HG03025 (cell line): ENCODE results near the gene BMP7.
"Not testable (repeated sequence)": the region's sequence is repeated elsewhere in the genome, so short reads cannot be mapped to it uniquely, and the experiment has no call there.

Source experiments
- ATAC-seq: cut with Tn5 transposase; IDR thresholded peaks from one replicate; pipeline ENCODE4 v1.9.1; 2021; ENCODE audit warnings: mild to moderate bottlenecking, moderate library complexity; ENCODE audit not compliant: unreplicated experiment, low FRiP score

BMP7 gene

DNA sequence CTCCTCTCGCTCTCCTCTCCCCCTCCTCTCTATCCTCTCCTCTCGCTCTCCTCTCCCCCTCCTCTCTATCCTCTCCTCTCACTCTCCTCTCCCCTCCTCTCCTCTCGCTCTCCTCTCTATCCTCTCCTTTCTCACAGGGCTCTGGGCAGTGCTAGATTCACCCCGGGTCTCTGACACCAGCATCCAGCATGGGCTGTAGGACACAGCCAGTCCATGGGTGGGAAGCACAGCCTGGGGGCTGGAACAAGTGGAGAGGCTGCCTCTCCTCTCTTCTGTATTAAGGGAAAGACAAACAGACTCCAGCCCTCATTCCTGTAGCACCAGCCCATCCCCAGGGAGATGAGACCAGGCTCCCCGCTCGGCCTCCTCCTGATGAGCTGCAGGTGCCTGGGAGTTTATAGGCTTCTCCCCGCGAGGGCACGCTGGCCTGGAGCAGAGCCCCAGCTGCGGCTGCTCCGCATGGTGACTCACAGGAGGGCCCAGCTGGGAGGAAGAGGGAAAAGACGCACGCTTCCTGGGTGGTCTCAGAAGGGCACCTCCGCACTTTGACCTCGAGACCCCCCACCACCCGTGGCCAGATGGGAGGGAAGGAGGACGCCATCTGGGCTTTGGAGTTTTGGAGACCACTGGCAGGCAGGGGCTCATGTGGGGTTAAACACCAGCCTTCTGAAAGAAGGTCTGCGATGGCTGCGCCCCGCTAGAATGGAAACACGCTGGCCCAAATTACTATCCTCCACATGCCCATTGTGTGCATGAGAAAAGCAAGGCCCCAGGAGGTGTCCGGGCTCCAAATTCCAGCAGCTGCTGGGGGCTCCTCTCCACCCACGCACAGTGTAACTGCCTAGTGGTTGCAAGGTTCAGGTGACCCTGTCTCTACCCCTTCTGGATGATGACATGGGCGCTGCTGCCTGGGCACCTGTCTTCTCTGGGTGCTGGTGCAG lies 68.0 kb downstream of the BMP7 start:
- ATAC-seq: no peak

GRCh38 chr20:57197352-57198131 lies 68.9 kb downstream of the BMP7 start:
- no peak for ATAC-seq

DNA sequence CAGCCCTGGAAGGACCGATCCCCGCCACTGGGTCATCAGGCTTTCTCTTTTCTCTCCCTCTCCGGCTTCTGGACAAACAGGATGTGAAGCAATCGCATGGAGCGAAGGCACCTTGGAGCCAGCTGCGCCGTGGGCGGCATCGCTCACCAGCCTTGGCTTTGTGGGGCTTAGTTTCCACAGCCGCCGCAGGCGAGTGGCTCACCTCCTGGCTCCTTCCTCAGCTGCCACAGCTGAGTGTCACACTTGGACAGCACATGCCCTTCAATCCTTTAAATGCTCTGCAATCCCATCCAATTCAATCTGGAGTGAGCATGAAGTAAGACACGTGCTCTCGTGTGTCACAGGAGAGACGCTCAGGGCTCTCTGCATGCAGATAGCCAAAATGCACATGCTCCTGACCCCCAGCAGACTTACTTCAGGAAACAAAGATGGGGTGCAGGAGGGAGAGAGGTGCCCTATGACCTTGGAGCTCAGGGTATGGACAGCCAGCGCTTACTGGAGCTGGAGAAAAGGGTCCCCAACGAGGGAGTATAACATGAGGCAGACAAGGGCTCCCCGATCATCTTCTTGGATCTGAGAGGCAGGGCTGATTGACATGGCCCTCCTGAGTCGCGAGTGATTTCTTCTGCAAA lies 70.9 kb downstream of the BMP7 start:
- no peak for ATAC-seq

DNA sequence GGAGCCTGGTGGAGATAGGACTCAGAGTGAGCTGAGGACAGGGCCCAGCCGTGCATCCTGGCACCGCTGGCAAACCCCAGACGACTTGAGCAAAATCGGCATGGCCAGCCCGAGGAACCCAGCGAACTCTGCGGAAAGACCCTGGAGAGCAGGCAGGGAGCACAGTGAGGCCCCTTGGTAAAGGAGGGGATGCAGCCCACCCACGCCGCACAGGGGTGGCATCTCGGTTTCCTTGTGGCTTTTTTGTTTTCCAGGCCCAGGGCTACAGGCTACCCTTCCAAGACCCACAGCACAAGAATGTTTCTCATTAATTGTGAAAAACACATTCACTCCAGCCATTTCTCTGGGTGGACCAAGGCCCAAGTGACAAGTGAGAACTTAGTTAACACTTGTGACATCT lies 71.4 kb downstream of the BMP7 start:
- ATAC-seq: no peak

GRCh38 chr20:57194154-57194553 lies 72.3 kb downstream of the BMP7 start:
- no peak for ATAC-seq

GRCh38 chr20:57193094-57193493 lies 73.3 kb downstream of the BMP7 start:
- ATAC-seq: no peak

DNA sequence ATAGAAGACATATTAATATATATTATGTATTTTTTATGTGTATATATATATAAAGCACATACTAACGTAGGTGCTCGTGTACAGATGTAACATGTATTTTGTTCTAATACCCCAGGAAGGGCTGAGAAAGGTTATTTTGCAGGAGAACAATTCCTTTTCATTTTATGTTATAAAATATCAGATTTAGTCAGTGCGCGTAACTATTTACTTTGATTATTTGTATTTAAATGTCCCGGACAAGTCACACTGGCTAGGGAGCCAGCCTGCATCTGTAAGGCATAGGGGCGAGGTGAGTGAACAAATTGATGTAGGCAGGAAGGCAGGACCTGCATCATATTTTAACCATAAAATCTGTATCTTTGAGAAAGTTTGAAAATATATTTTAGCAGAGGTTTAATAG lies 74.1 kb downstream of the BMP7 start:
- ATAC-seq: no peak

DNA sequence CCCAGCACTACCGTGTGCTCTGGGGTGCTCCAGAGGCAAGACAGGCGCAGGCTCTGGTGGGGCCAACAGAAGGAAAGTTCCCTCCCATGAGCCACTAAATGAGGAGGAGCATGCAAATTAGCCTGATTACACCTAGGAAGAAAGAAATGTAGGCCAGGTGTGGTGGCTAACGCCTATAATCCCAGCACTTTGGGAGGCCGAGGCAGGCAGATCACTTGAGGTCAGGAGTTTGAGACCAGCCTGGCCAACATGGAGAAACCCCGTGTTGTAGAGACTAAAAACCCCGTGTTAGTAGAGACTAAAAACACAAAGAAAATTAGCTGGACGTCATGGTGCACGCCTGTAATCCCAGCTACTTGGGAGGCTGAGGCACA lies 75.2 kb downstream of the BMP7 start:
- ATAC-seq: not testable (repeated sequence)

- ATAC-seq: no peak
Observed at GRCh38 chr20:57190536-57191264, 75.7 kb downstream of the BMP7 start.

- no peak for ATAC-seq
Observed at GRCh38 chr20:57189713-57190112, 76.7 kb downstream of the BMP7 start.

- ATAC-seq: no peak
Observed at GRCh38 chr20:57188576-57189079, 77.8 kb downstream of the BMP7 start.

DNA sequence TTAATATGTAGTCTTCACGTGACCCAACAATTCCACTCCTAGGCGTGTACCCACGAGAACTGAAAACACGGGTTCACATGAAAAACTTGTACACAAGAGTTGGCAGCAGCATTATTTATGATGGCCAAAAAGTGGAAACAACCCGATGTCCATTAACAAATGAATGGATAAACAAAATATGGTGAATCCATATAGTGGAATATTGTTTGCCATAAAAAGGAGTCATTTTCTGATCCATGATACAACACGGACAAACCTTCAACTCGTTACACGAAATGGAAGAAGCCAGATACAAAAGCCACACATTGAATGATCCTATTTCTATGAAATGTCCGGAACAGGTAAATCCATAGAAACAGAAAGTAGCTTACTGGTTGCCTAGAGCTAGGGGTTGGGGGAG lies 78.4 kb downstream of the BMP7 start:
- ATAC-seq: no peak

GRCh38 chr20:57187068-57187634 lies 79.3 kb downstream of the BMP7 start:
- ATAC-seq: no peak

GRCh38 chr20:57186192-57186591 lies 80.2 kb downstream of the BMP7 start:
- ATAC-seq: no peak

GRCh38 chr20:57185188-57185743 lies 81.2 kb downstream of the BMP7 start:
- no peak for ATAC-seq

DNA sequence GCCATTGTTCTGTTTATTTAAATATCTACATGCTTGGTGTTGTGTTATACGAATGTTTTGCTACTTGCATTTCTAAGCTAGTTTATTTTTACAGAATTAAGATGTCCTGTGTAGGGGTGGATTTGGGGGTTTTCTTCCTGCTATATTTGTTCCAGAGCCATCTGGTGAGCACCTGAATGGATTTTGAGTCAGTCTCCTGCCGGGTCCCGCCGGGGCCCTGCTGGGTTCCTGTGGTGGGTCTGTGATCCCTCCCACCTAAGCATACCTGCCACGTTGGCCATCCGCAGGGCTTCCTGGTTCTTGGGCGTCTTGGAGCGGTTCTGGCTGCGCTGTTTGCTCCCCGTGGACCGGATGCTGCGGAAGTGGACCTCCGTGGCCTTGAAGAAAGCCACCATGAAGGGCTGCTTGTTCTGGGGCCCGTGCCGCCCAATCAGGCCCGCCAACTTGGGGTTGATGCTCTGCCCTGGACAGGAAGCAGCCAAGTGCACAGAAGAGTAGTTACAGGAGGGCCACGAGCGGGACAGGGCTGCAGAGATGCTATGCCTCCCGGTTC lies 82.9 kb downstream of the BMP7 start:
- ATAC-seq: no peak

DNA sequence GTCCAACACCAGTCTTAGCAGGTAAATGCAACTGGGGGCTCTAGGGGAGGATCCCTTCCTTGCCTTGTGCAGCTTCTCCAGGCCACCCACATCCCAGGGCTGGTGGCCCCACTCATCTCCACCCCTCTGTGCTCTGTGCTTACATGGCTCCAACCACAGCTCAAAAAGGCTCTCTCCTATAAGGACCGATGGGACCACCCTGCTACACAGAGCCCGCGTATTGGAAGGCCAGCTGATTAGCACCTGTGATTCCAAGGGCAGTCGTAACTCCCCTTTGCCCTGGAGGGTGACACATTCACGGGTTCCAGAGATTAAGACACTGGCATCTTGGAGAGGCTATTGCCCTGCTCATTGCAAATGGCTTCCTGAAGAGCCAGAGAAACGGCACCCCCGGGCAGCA lies 84.8 kb downstream of the BMP7 start:
- no peak for ATAC-seq

DNA sequence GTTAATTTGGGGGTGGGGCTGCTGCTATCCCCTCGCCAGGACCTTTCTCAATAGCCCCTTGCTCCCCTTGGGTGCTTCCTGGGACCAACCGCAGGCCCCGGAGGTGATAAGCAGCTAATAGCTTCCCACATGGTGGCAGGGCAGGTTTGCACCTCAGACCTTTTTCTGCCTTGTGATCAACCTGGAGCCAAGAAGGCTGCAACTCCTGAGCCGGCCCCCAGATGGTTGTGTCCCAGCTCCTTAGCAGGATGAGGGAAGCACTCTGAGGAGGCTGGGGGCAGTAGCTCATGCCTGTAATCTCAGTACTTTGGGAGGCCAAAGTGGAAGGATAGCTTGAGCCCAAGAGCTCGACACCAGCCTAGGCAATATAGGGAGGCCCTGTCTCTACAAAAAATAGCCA lies 85.5 kb downstream of the BMP7 start:
- ATAC-seq: no peak

DNA sequence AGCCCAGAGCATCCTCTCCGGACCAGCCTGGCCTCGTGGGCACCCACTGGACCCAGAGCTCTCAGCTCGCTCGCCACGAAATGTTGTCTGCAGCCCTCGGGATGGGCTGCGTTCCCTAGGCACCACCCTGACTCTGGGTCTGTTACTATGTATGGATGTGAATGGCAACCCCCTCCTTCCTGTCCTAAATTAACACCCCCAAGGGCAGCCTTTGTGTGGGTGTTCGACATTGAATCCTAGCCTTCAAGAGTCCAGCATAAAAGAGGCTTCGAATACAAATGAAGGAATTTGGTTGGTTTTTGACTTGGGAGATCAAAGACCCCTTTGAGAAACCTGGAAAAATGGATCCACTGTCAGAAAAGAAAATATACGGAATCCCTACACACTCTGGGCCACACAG lies 86.1 kb downstream of the BMP7 start:
- ATAC-seq: no peak
